Keratinocyte (primary cell): Measurements from ENCODE around the gene MRPL49. TPM values are rescaled to one million over a fixed set of nuclear protein-coding genes. Genes with fewer than 3 reads are reported as not detected.

Experiments used
- DNase-seq: peaks from one replicate; pipeline ENCODE4 v3.0.0-alpha.2; 2011; ENCODE audit warnings: low read depth, missing footprints, low spot score
- FAIRE-seq: peaks from 2 replicates; lab custom pipeline; 2011; peaks lifted over from hg19 to GRCh38; lab: Jason Lieb, UNC
- H2AFZ ChIP-seq: 2 replicates; pipeline ENCODE4 v1.6.0; 2012; ENCODE audit warnings: low read length, control low read depth, inconsistent platforms; ENCODE audit not compliant: control insufficient read depth
- H3K27ac ChIP-seq: 2 replicates; pipeline ENCODE4 v1.5.1; 2011; ENCODE audit warnings: low read length; ENCODE audit not compliant: control insufficient read depth, insufficient read depth
- H3K27me3 ChIP-seq: 3 replicates; pipeline ENCODE4 v1.6.0; 2011; ENCODE audit warnings: low read length; ENCODE audit not compliant: control insufficient read depth, insufficient read depth; ENCODE audit errors: extremely low read depth
- H3K36me3 ChIP-seq, 2 experiments: 2 replicates in 1 of 2; 3 replicates in 1 of 2; pipeline ENCODE4 v1.5.1; 2011; ENCODE audit warnings: low read length in 2 of 2, mild to moderate bottlenecking in 1 of 2; ENCODE audit not compliant: control insufficient read depth in 2 of 2, insufficient read depth in 2 of 2; ENCODE audit errors: extremely low read depth in 1 of 2
- H3K4me1 ChIP-seq: 3 replicates; pipeline ENCODE4 v1.5.1; 2011; ENCODE audit warnings: low read length; ENCODE audit not compliant: control insufficient read depth, insufficient read depth; ENCODE audit errors: extremely low read depth
- H3K4me2 ChIP-seq: 3 replicates; pipeline ENCODE4 v1.6.0; 2011; ENCODE audit warnings: low read depth, low read length; ENCODE audit not compliant: control insufficient read depth, insufficient read depth; ENCODE audit errors: extremely low read depth
- H3K4me3 ChIP-seq, 3 experiments: fragments of 200-600 bp in 1 of 3; sonication (generic) in 1 of 3; 2 replicates in 2 of 3; 3 replicates in 1 of 3; pipeline ENCODE4 v1.5.1; 2011 to 2016; ENCODE audit warnings: low read length in 3 of 3, mild to moderate bottlenecking in 3 of 3, control low read depth in 2 of 3, inconsistent platforms in 1 of 3, low read depth in 1 of 3, mixed read lengths in 1 of 3, mixed run types in 1 of 3, moderate library complexity in 1 of 3; ENCODE audit not compliant: control insufficient read depth in 2 of 3, insufficient read depth in 2 of 3; ENCODE audit errors: extremely low read depth in 1 of 3
- H3K79me2 ChIP-seq: 2 replicates; pipeline ENCODE4 v1.6.0; 2012; ENCODE audit warnings: low read length; ENCODE audit not compliant: control insufficient read depth, insufficient read depth
- H3K9ac ChIP-seq: 3 replicates; pipeline ENCODE4 v1.6.0; 2011; ENCODE audit warnings: low read length; ENCODE audit not compliant: control insufficient read depth, insufficient read depth; ENCODE audit errors: extremely low read depth
- H3K9me1 ChIP-seq: 3 replicates; pipeline ENCODE4 v1.6.0; 2011; ENCODE audit warnings: low read length; ENCODE audit not compliant: control insufficient read depth, insufficient read depth; ENCODE audit errors: extremely low read depth
- H3K9me3 ChIP-seq: 2 replicates; pipeline ENCODE4 v1.5.1; 2012; ENCODE audit warnings: low read depth, low read length; ENCODE audit not compliant: control insufficient read depth
- H4K20me1 ChIP-seq: 3 replicates; pipeline ENCODE4 v1.6.0; 2011; ENCODE audit warnings: low read length; ENCODE audit not compliant: control insufficient read depth, insufficient read depth; ENCODE audit errors: extremely low read depth
- CTCF ChIP-seq, 3 experiments: IDR thresholded peaks in 1 of 3; conservative IDR thresholded peaks in 1 of 3; optimal IDR thresholded peaks in 1 of 3; 2 replicates in 2 of 3; 3 replicates in 1 of 3; pipeline versions ENCODE3 to v1.5.1; 2011; ENCODE audit warnings: low read length in 3 of 3, mild to moderate bottlenecking in 3 of 3, moderate library complexity in 2 of 3, control low read depth in 1 of 3, inconsistent platforms in 1 of 3; ENCODE audit not compliant: insufficient read depth in 2 of 3; ENCODE audit errors: extremely low read depth in 1 of 3
- EZH2 ChIP-seq: IDR thresholded peaks from one replicate; pipeline ENCODE4 v1.6.1; 2012; ENCODE audit warnings: inconsistent platforms, mild to moderate bottlenecking, low read length, moderate library complexity
- dilution Hi-C: fragments of 300-500 bp; cut with MboI; formaldehyde crosslinking; loops from one replicate; pipeline ENCODE4 v1.7.0; 2020; ENCODE audit warnings: low sequenced_read_pairs; ENCODE audit not compliant: extremely low pct_ligation_motif_present
- polyA plus RNA-seq, 5 experiments: library from polyadenylated mRNA; depleted of rRNA in 3 of 5; stranded (reverse) in 3 of 5; stranded (forward) in 1 of 5; unstranded in 1 of 5; fragments of >200 nt; gene quantifications; 1 replicate in 1 of 5; 2 replicates in 3 of 5; 3 replicates in 1 of 5; pipeline versions ENCODE4 v1.2.1 to v1.2.3, GENCODE V29; 2011 to 2012; ENCODE audit warnings: missing spikeins in 2 of 5, low read depth in 1 of 5, low replicate concordance in 1 of 5

MRPL49 gene
- polyA plus RNA-seq, 1 donor (not counting 4 experiments of a cell fraction or from before 2014, with no cell fraction given), result 49.6 TPM

GRCh38 chr11:65169164-65169641 is 47.1 kb downstream of the MRPL49 start:
- TF ChIP-seq EZH2, result no peak
- TF ChIP-seq CTCF (optimal IDR thresholded peaks at IDR 0.05 in 1 of 3, IDR thresholded peaks at IDR 0.05 in 1 of 3, conservative IDR thresholded peaks at IDR 0.05 in 1 of 3; ENCODE audit: extremely low read depth in 1 of 3, insufficient read depth in 2 of 3, low read length in 3 of 3), result no peak
- no peaks in the 10 kb centered on the region for H3K36me3 ChIP-seq
- no peak overlapping the region for H3K4me3 ChIP-seq
- H3K4me2 ChIP-seq, result no peak overlapping the region
- DNase-seq, result no peak
- no peaks in the 10 kb centered on the region for H3K9me3 ChIP-seq
- H3K9ac ChIP-seq, result no peak overlapping the region
- no peaks in the 10 kb centered on the region for H3K9me1 ChIP-seq
- H2AFZ ChIP-seq, result no peak overlapping the region
- no peak overlapping the region for H3K27ac ChIP-seq
- H4K20me1 ChIP-seq, result no peaks in the 10 kb centered on the region
- H3K79me2 ChIP-seq, result no peaks in the 10 kb centered on the region
- dilution Hi-C loops, result no loop called here
- no peaks in the 10 kb centered on the region for H3K4me1 ChIP-seq
- H3K27me3 ChIP-seq, result no peaks in the 10 kb centered on the region
- FAIRE-seq, result no peak

- Histone ChIP-seq H3K36me3 (no peaks in the 10 kb centered on the region), H3K4me3 (no peak within 1 kb of the TSS), H4K20me1 (no peaks in the 10 kb centered on the region), H3K9me3 (no peaks in the 10 kb centered on the region), H3K27ac (no peak within 1 kb of the TSS), H3K9ac (no peak within 1 kb of the TSS), H2AFZ (no peak within 1 kb of the TSS), H3K4me2 (no peak within 1 kb of the TSS), H3K79me2 (no peaks in the 10 kb centered on the region), H3K4me1 (no peaks in the 10 kb centered on the region), H3K27me3 (no peaks in the 10 kb centered on the region), H3K9me1 (no peaks in the 10 kb centered on the region)
- TF ChIP-seq EZH2 (no peak), CTCF (optimal IDR thresholded peaks at IDR 0.05 in 1 of 3, IDR thresholded peaks at IDR 0.05 in 1 of 3, conservative IDR thresholded peaks at IDR 0.05 in 1 of 3; ENCODE audit: extremely low read depth in 1 of 3, insufficient read depth in 2 of 3, low read length in 3 of 3) (no peak)
- DNase-seq (no peak), FAIRE-seq (no peak)
- dilution Hi-C loops, result no loop called here
Measured at GRCh38 chr11:65170058-65170534, 48.0 kb downstream of the MRPL49 start, which contains the start of gene SPDYC. Gene SPDYC, plus strand, starts transcription at chr11:65170233. Its CDS starts 1,125 bp downstream, at chr11:65171358.
